HG02840 (cell line): ENCODE results near the gene CDHR5.
A peak's percentile ranks its signal among the peaks of the same experiment; 100 is the strongest.

Experiments
- ATAC-seq: cut with Tn5 transposase; IDR thresholded peaks from one replicate; pipeline ENCODE4 v1.9.1; 2021; ENCODE audit warnings: mild to moderate bottlenecking, moderate library complexity, moderate number of reproducible peaks; ENCODE audit not compliant: unreplicated experiment, low FRiP score

CDHR5 gene

GRCh38 chr11:573146-573759 is 51.5 kb downstream of the CDHR5 start:
- no peak for ATAC-seq

- ATAC-seq: no peak
Measured at GRCh38 chr11:571802-572185, 53.0 kb downstream of the CDHR5 start.

GRCh38 chr11:569158-569885 is 55.4 kb downstream of the CDHR5 start:
- ATAC-seq: no peak

- peak; percentile 77 for ATAC-seq
Measured at GRCh38 chr11:568306-569157, 56.2 kb downstream of the CDHR5 start.

- no peak for ATAC-seq
Measured at GRCh38 chr11:567629-568292, 57.0 kb downstream of the CDHR5 start.

GRCh38 chr11:567011-567628 is 57.6 kb downstream of the CDHR5 start:
- no peak for ATAC-seq
